HepG2 (cell line): ENCODE measurements around the gene COL9A3. TPM values are rescaled to one million over a fixed set of nuclear protein-coding genes. Genes with fewer than 3 reads are reported as not detected.

Experiments used
- BRD4 ChIP-seq: sonication (generic); formaldehyde crosslinking; IDR thresholded peaks from 2 replicates; pipeline ENCODE4 v1.4.0; 2020; ENCODE audit warnings: missing genetic modification reagents
- ERF ChIP-seq: IDR thresholded peaks from 2 replicates; pipeline ENCODE4 v1.6.1; 2018; ENCODE audit warnings: missing biosample characterization, missing genetic modification reagents
- MTERF4 ChIP-seq: sonication (generic); formaldehyde crosslinking; IDR thresholded peaks from 2 replicates; pipeline ENCODE4 v1.8.0; 2023; ENCODE audit warnings: mild to moderate bottlenecking, missing genetic modification reagents
- NR2F2 ChIP-seq: IDR thresholded peaks from 2 replicates; pipeline ENCODE4 v1.6.1; 2012; ENCODE audit warnings: low read depth, inconsistent platforms, borderline replicate concordance
- RBFOX2 ChIP-seq: fragments of 200-400 bp; formaldehyde crosslinking; IDR thresholded peaks from 2 replicates; pipeline ENCODE4 v1.6.1; 2017; ENCODE audit warnings: low read depth, mild to moderate bottlenecking, low read length
- RBM39 ChIP-seq: fragments of 200-400 bp; formaldehyde crosslinking; IDR thresholded peaks from one replicate; pipeline ENCODE4 v1.6.1; 2018; ENCODE audit warnings: antibody characterized with exemption, mild to moderate bottlenecking, low read depth, low read length; ENCODE audit not compliant: poor library complexity, severe bottlenecking
- SPEN ChIP-seq: sonication (generic); formaldehyde crosslinking; IDR thresholded peaks from 2 replicates; pipeline ENCODE4 v1.5.1; 2020; ENCODE audit warnings: low read depth, mild to moderate bottlenecking, missing genetic modification reagents
- ZBTB20 ChIP-seq: sonication (generic); formaldehyde crosslinking; IDR thresholded peaks from 2 replicates; pipeline ENCODE4 v1.8.1; 2023; ENCODE audit warnings: missing genetic modification reagents, low read depth, mild to moderate bottlenecking, borderline replicate concordance
- ZHX2 ChIP-seq, 2 experiments: sonication (generic) in 1 of 2; formaldehyde crosslinking in 1 of 2; IDR thresholded peaks; 2 replicates each; pipeline versions ENCODE4 v1.6.1 to v1.9.0; 2014 to 2022; ENCODE audit warnings: antibody characterized with exemption in 1 of 2, borderline replicate concordance in 1 of 2, inconsistent platforms in 1 of 2, low read depth in 1 of 2, missing genetic modification reagents in 1 of 2
- ZNF652 ChIP-seq: IDR thresholded peaks from 2 replicates; pipeline ENCODE4 v1.6.1; 2016; ENCODE audit warnings: low read depth, borderline replicate concordance
- ZNF781 ChIP-seq: sonication (generic); formaldehyde crosslinking; IDR thresholded peaks from 2 replicates; pipeline ENCODE4 v1.5.1; 2020; ENCODE audit warnings: borderline replicate concordance, mild to moderate bottlenecking, missing genetic modification reagents; ENCODE audit errors: not compliant biosample characterization
- ZNF790 ChIP-seq: sonication (generic); formaldehyde crosslinking; IDR thresholded peaks from 2 replicates; pipeline ENCODE4 v1.8.0; 2022; ENCODE audit warnings: missing genetic modification reagents, mild to moderate bottlenecking, borderline replicate concordance
- polyA plus RNA-seq, 8 experiments: library from polyadenylated mRNA; depleted of rRNA in 3 of 8; stranded (reverse) in 7 of 8; unstranded in 1 of 8; fragments of >200 nt; fragmentation: Illumina TruSeq in 4 of 8; extraction: Trizol in 4 of 8; gene quantifications; 2 replicates each; pipeline versions ENCODE4 v1.2.1 to v1.2.3, GENCODE V29; 2011 to 2016; ENCODE audit warnings: low read depth in 4 of 8, missing spikeins in 1 of 8, mixed read lengths in 1 of 8; ENCODE audit not compliant: insufficient read depth in 1 of 8
- total RNA-seq, 5 experiments: library from RNA; depleted of rRNA; stranded (reverse); fragments of >200 nt; fragmentation: Illumina TruSeq; extraction: Trizol; gene quantifications; 2 replicates each; pipeline ENCODE4 v1.2.3, GENCODE V29; 2016; ENCODE audit warnings: low read depth in 1 of 5
- TF ChIP-seq, protein P1 (sequence below): sonication (generic); formaldehyde crosslinking; IDR thresholded peaks from 2 replicates; pipeline ENCODE4 v1.4.0; 2020; ENCODE audit warnings: missing genetic modification reagents
- TF ChIP-seq, protein P2 (sequence below): sonication (generic); formaldehyde crosslinking; IDR thresholded peaks from 2 replicates; pipeline ENCODE4 v1.5.0; 2020; ENCODE audit warnings: mild to moderate bottlenecking, low read depth, missing genetic modification reagents, borderline replicate concordance

Gene COL9A3
- total and polyA plus RNA-seq, 2 of the 13 experiments (the other 11 are each of a cell fraction or from before 2014, with no cell fraction given), result 155 to 204 TPM

- peak; percentile 53 for TF ChIP-seq ZHX2 (IDR thresholded peaks at IDR 0.05; ENCODE audit: low read depth)
- 0 out of 2 replicates have a peak, but pooled peaks have one; percentile 57 for TF ChIP-seq ZHX2 (CRISPR knock-in tag; IDR thresholded peaks at IDR 0.05; ENCODE audit: borderline replicate concordance)
- 0 out of 2 replicates have a peak, but pooled peaks have one; percentile 3 for TF ChIP-seq ZBTB20
- TF ChIP-seq ERF (CRISPR knock-in tag), result peak; percentile 50
- peak; percentile 79; the same call in 1 of the 2 replicates for TF ChIP-seq ZNF790
- TF ChIP-seq RBFOX2, result peak; percentile 91
- TF ChIP-seq, protein P1, sequence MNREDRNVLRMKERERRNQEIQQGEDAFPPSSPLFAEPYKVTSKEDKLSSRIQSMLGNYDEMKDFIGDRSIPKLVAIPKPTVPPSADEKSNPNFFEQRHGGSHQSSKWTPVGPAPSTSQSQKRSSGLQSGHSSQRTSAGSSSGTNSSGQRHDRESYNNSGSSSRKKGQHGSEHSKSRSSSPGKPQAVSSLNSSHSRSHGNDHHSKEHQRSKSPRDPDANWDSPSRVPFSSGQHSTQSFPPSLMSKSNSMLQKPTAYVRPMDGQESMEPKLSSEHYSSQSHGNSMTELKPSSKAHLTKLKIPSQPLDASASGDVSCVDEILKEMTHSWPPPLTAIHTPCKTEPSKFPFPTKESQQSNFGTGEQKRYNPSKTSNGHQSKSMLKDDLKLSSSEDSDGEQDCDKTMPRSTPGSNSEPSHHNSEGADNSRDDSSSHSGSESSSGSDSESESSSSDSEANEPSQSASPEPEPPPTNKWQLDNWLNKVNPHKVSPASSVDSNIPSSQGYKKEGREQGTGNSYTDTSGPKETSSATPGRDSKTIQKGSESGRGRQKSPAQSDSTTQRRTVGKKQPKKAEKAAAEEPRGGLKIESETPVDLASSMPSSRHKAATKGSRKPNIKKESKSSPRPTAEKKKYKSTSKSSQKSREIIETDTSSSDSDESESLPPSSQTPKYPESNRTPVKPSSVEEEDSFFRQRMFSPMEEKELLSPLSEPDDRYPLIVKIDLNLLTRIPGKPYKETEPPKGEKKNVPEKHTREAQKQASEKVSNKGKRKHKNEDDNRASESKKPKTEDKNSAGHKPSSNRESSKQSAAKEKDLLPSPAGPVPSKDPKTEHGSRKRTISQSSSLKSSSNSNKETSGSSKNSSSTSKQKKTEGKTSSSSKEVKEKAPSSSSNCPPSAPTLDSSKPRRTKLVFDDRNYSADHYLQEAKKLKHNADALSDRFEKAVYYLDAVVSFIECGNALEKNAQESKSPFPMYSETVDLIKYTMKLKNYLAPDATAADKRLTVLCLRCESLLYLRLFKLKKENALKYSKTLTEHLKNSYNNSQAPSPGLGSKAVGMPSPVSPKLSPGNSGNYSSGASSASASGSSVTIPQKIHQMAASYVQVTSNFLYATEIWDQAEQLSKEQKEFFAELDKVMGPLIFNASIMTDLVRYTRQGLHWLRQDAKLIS, result no peak
- peak; percentile 45; the same call in 1 of the 2 replicates for TF ChIP-seq NR2F2
- peak; percentile 29; the same call in 1 of the 2 replicates for TF ChIP-seq MTERF4
- no peak; the same call in 1 of the 2 replicates for TF ChIP-seq SPEN (CRISPR knock-in tag)
- TF ChIP-seq RBM39, result peak; percentile 59
- TF ChIP-seq, protein P2, sequence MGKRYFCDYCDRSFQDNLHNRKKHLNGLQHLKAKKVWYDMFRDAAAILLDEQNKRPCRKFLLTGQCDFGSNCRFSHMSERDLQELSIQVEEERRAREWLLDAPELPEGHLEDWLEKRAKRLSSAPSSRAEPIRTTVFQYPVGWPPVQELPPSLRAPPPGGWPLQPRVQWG (CRISPR knock-in tag), result no peak
- peak; percentile 35; the same call in 1 of the 2 replicates for TF ChIP-seq BRD4
- no peak for TF ChIP-seq ZNF652 (CRISPR knock-in tag)
- peak; percentile 15 for TF ChIP-seq ZNF781 (CRISPR knock-in tag)
Measured at GRCh38 chr20:62794007-62794724, 22.7 kb upstream of the COL9A3 start (continued).
